ENCODE data around the gene SOCS3.

DNA sequence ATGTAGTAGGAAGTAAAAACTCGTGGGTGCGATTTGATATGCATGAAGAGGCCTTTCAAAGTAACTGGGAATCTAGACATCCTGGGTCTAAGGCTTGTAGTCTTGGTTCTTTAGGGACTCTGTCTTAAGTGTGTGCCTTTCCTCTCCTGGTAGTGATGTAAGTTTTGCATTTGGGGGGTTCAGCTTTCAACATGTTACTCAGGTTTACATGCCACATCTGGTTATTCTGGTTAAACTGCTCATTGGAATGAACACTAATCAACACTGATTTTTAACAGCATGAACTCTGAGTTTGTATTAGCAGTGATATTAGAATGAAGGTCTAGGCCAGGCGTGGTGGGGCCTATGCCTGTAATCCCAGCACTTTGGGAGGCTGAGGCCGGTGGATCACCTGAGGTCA is 33.7 kb upstream of the SOCS3 start:
- TF ChIP-seq CTCF (IDR thresholded peaks at IDR 0.05) = no peak
- no peak for TF ChIP-seq POLR2A (IDR thresholded peaks at IDR 0.05)
